Liver (tissue), 9 donors: Measurements from ENCODE around the gene TSPAN18. TPM values are rescaled to one million over a fixed set of nuclear protein-coding genes. Genes with fewer than 3 reads are reported as not detected.

ENCODE experiments used
- DNase-seq: peaks from one replicate; pipeline ENCODE4 v3.0.0-alpha.2; 2017; ENCODE audit warnings: low spot score
- H3K27ac ChIP-seq, 2 donors: one replicate each; pipeline ENCODE4 v1.7.0; 2013; ENCODE audit warnings: inconsistent platforms in 2 of 2, low read length in 2 of 2, control low read depth in 1 of 2, low read depth in 1 of 2, mild to moderate bottlenecking in 1 of 2
- H3K27me3 ChIP-seq, 4 donors: one replicate each; pipeline versions ENCODE4 v1.6.1 to v1.7.0; 2013; ENCODE audit warnings: low read length in 3 of 4, inconsistent platforms in 1 of 4, mild to moderate bottlenecking in 1 of 4, moderate library complexity in 1 of 4; ENCODE audit not compliant: control insufficient read depth in 4 of 4, insufficient read depth in 4 of 4
- H3K36me3 ChIP-seq, 4 donors: one replicate each; pipeline versions ENCODE4 v1.6.1 to v1.7.0; 2013; ENCODE audit warnings: low read length in 3 of 4, mild to moderate bottlenecking in 3 of 4, low read depth in 1 of 4, moderate library complexity in 1 of 4; ENCODE audit not compliant: control insufficient read depth in 4 of 4, insufficient read depth in 3 of 4
- H3K4me1 ChIP-seq, 4 donors: one replicate each; pipeline versions ENCODE4 v1.6.1 to v1.7.0; 2013; ENCODE audit warnings: low read length in 3 of 4, mild to moderate bottlenecking in 3 of 4, moderate library complexity in 1 of 4; ENCODE audit not compliant: control insufficient read depth in 4 of 4, insufficient read depth in 4 of 4
- H3K4me3 ChIP-seq, 3 donors: one replicate each; pipeline versions ENCODE4 v1.6.1 to v1.7.0; 2013; ENCODE audit warnings: low read length in 3 of 3, control low read depth in 1 of 3, low read depth in 1 of 3, mild to moderate bottlenecking in 1 of 3
- H3K9ac ChIP-seq, 2 donors: one replicate each; pipeline ENCODE4 v1.7.0; 2013; ENCODE audit warnings: low read length in 2 of 2, mild to moderate bottlenecking in 2 of 2, moderate library complexity in 2 of 2, control low read depth in 1 of 2, low read depth in 1 of 2
- H3K9me3 ChIP-seq, 4 donors: one replicate each; pipeline versions ENCODE4 v1.6.1 to v1.7.0; 2013; ENCODE audit warnings: low read length in 3 of 4; ENCODE audit not compliant: control insufficient read depth in 4 of 4
- CTCF ChIP-seq: fragments of 150-350 bp; IDR thresholded peaks from 2 replicates; pipeline ENCODE4 v1.5.1; 2017; ENCODE audit warnings: improper control_type of control experiment, low read depth, low read length; ENCODE audit not compliant: missing input control
- EGR1 ChIP-seq, 2 donors: IDR thresholded peaks; 2 replicates each; pipeline ENCODE4 v1.6.1; 2016 to 2018; ENCODE audit warnings: antibody characterized with exemption in 2 of 2, low read depth in 2 of 2
- FOXA1 ChIP-seq: IDR thresholded peaks from 2 replicates; pipeline ENCODE4 v1.6.1; 2016; ENCODE audit warnings: antibody characterized with exemption
- FOXA2 ChIP-seq: IDR thresholded peaks from 2 replicates; pipeline ENCODE4 v1.6.1; 2016; ENCODE audit warnings: antibody characterized with exemption
- GABPA ChIP-seq, 2 donors: IDR thresholded peaks in 1 of 2; conservative IDR thresholded peaks in 1 of 2; 2 replicates each; pipeline ENCODE4 v1.6.1; 2016; ENCODE audit warnings: antibody characterized with exemption in 2 of 2, mild to moderate bottlenecking in 1 of 2, moderate library complexity in 1 of 2
- HNF4A ChIP-seq, 2 donors: conservative IDR thresholded peaks; 2 replicates each; pipeline ENCODE4 v1.6.1; 2016; ENCODE audit warnings: antibody characterized with exemption in 2 of 2, mild to moderate bottlenecking in 2 of 2
- HNF4G ChIP-seq: IDR thresholded peaks from 2 replicates; pipeline ENCODE4 v1.6.1; 2016; ENCODE audit warnings: antibody characterized with exemption
- JUND ChIP-seq, 2 donors: IDR thresholded peaks; 2 replicates each; pipeline ENCODE4 v1.6.1; 2016; ENCODE audit warnings: antibody characterized with exemption in 2 of 2
- NR2F2 ChIP-seq: IDR thresholded peaks from 2 replicates; pipeline ENCODE4 v1.6.1; 2016; ENCODE audit warnings: antibody characterized with exemption
- RAD21 ChIP-seq, 2 donors: IDR thresholded peaks; 2 replicates each; pipeline ENCODE4 v1.6.1; 2016; ENCODE audit warnings: antibody characterized with exemption in 2 of 2, mild to moderate bottlenecking in 2 of 2
- REST ChIP-seq: IDR thresholded peaks from 2 replicates; pipeline ENCODE4 v1.6.1; 2016; ENCODE audit warnings: antibody characterized with exemption, mild to moderate bottlenecking
- RXRA ChIP-seq, 2 donors: IDR thresholded peaks; 2 replicates each; pipeline ENCODE4 v1.6.1; 2017 to 2018; ENCODE audit warnings: antibody characterized with exemption in 2 of 2, mild to moderate bottlenecking in 1 of 2
- SP1 ChIP-seq: IDR thresholded peaks from 2 replicates; pipeline ENCODE4 v1.6.1; 2018; ENCODE audit warnings: antibody characterized with exemption, mild to moderate bottlenecking
- TAF1 ChIP-seq: conservative IDR thresholded peaks from 2 replicates; pipeline ENCODE4 v1.6.1; 2016; ENCODE audit warnings: antibody characterized with exemption, mild to moderate bottlenecking
- YY1 ChIP-seq: IDR thresholded peaks from 2 replicates; pipeline ENCODE4 v1.6.1; 2016; ENCODE audit warnings: antibody characterized with exemption, mild to moderate bottlenecking
- WGBS: extraction: QIAGEN DNeasy Blood & Tissue Kit; methylation state at CpG from one replicate; pipeline ENCODE4 v1.1.7; 2013; 5-methylcytosine and 5-hydroxymethylcytosine counted together
- polyA plus RNA-seq, 2 donors: library from polyadenylated mRNA; stranded (reverse) in 1 of 2; unstranded in 1 of 2; fragments of 200-250 nt in 1 of 2; fragments of >200 nt in 1 of 2; fragmentation: Nextera tagmentation in 1 of 2; extraction: Ambion mirVana in 1 of 2; gene quantifications; one replicate each; pipeline versions ENCODE4 v1.2.1 to v1.2.3, GENCODE V29; 2013 to 2015
- total RNA-seq, 2 donors: library from RNA; depleted of rRNA; stranded (reverse); fragments of >200 nt; gene quantifications; one replicate each; pipeline ENCODE4 v1.2.3, GENCODE V29; 2014
- TF ChIP-seq, protein P1 (sequence below): IDR thresholded peaks from 2 replicates; pipeline ENCODE4 v1.6.1; 2016; ENCODE audit warnings: antibody characterized with exemption
- TF ChIP-seq, protein P2 (sequence below): IDR thresholded peaks from 2 replicates; pipeline ENCODE4 v1.6.1; 2016; ENCODE audit warnings: antibody characterized with exemption
- TF ChIP-seq, protein P3 (sequence below): IDR thresholded peaks from 2 replicates; pipeline ENCODE4 v1.6.1; 2016; ENCODE audit warnings: antibody characterized with exemption
- donor health status: healthy.
- donor health status: healthy.
- donor health status: healthy.
- donor health status: healthy.
- donor health status: healthy.

Gene TSPAN18
- total and polyA plus RNA-seq, 4 donors, result 1.2 to 5.0 (median 2.8) TPM

GRCh38 chr11:44955015-44955738 lies 228.4 kb downstream of the TSPAN18 start:
- TF ChIP-seq JUND (IDR thresholded peaks at IDR 0.05) (peak; percentile 40 to 82), NR2F2 (peak; percentile 36), EGR1 (IDR thresholded peaks at IDR 0.05; ENCODE audit: low read depth in 2 of 2) (no peak)
- no peak for DNase-seq
- H3K27me3 ChIP-seq, result no peaks in the 10 kb centered on the region
- H3K4me1 ChIP-seq, result peaks cover 2 to 19% (median 11%) of the 10 kb centered on the region in 4 donors
- no peaks in the 10 kb centered on the region for H3K36me3 ChIP-seq
- H3K9ac ChIP-seq, result no peak overlapping the region
- H3K9me3 ChIP-seq, result no peaks in the 10 kb centered on the region
- H3K4me3 ChIP-seq, result no peak overlapping the region
- H3K27ac ChIP-seq, result peak overlapping the region; percentile 25 to 75
- WGBS, result 74% methylated on average over 5 of the region's 5 CpGs

DNA sequence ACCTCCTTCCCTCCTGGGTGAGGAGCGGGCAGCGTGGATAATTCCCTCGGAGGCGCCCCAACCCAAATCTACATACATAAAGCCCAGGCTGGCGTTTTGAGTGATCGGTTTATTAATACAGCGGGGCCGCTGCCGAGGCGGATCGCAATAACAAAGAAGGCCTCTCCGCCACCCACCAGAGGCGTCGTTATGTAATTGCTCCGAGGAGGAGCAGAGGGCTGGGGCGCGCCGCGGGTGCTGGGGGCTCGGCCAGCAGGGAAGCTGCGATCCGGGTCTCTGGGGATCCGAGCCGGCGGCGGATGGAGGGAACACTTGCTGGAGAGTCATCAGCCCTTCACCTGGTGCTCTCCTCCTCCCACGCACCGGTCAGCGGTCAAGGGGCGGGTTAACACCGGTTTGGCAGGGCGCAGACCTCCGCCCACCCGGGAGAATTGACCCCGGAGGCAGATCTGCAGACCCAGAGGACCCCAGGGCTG lies 230.3 kb downstream of the TSPAN18 start:
- no peaks in the 10 kb centered on the region for H3K27me3 ChIP-seq
- no peaks in the 10 kb centered on the region for H3K9me3 ChIP-seq
- peak overlapping the region in 1 of 3 donors; percentile 31 for H3K4me3 ChIP-seq
- H3K27ac ChIP-seq, result no peak overlapping the region
- peaks cover 2 to 16% (median 8%) of the 10 kb centered on the region in 4 donors for H3K4me1 ChIP-seq
- WGBS, result 27% methylated on average over 35 of the region's 35 CpGs
- H3K36me3 ChIP-seq, result no peaks in the 10 kb centered on the region
- no peak overlapping the region for H3K9ac ChIP-seq
- no peak for DNase-seq
- TF ChIP-seq EGR1 (IDR thresholded peaks at IDR 0.05; ENCODE audit: low read depth in 2 of 2) (peak in 1 of 2 donors; percentile 81), RAD21 (IDR thresholded peaks at IDR 0.05) (no peak)

DNA sequence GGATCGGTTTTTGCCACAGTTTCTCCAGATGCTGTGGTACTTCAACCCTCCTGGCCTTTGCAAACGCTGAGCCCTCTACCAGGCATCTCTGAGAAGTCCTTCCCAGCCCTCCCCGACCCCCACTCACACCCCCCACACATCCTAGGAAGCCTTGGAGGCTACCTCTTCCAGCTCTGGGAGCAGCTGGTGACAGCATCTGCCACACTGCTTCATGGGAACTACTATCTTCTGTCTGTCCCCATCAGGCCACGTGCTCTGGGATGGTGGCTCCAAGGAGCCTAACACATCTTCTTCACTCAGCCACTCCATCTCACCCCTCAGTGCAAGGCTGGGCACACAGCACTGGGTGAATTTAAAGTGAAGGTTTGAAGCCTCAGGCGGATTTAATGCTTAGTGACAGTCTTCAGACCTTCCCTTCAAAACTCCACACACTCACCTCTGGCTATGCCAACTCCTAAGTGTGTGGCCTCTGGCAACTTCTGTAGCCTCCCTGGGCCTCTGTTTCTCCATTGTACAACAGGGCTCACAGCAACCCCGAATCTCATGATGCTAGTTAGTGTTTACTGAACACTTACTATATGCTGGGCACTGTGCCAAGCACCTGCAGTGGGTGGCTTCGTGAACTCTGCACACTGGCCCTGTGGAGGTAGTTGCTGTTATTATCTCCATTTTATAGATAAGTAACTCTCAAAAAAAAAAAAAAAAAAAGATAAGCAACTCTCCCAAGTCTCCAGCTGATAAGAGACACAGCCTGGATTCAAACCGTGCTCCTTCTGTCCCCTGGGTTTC lies 231.2 kb downstream of the TSPAN18 start:
- DNase-seq, result no peak
- Histone ChIP-seq H3K9me3 (no peaks in the 10 kb centered on the region), H3K4me1 (peaks cover 2 to 16% (median 8%) of the 10 kb centered on the region in 4 donors), H3K36me3 (no peaks in the 10 kb centered on the region), H3K27me3 (no peaks in the 10 kb centered on the region), H3K4me3 (no peak overlapping the region), H3K27ac (no peak overlapping the region), H3K9ac (no peak overlapping the region)
- WGBS, result 71% methylated on average over 8 of the region's 8 CpGs
- TF ChIP-seq HNF4A (conservative IDR thresholded peaks at IDR 0.05), result no peak
- TF ChIP-seq FOXA2, result no peak
- no peak for TF ChIP-seq RXRA (IDR thresholded peaks at IDR 0.05)
- TF ChIP-seq CTCF, result no peak
- no peak for TF ChIP-seq TAF1
- TF ChIP-seq SP1, result no peak
- TF ChIP-seq YY1, result no peak
- TF ChIP-seq, protein P1, sequence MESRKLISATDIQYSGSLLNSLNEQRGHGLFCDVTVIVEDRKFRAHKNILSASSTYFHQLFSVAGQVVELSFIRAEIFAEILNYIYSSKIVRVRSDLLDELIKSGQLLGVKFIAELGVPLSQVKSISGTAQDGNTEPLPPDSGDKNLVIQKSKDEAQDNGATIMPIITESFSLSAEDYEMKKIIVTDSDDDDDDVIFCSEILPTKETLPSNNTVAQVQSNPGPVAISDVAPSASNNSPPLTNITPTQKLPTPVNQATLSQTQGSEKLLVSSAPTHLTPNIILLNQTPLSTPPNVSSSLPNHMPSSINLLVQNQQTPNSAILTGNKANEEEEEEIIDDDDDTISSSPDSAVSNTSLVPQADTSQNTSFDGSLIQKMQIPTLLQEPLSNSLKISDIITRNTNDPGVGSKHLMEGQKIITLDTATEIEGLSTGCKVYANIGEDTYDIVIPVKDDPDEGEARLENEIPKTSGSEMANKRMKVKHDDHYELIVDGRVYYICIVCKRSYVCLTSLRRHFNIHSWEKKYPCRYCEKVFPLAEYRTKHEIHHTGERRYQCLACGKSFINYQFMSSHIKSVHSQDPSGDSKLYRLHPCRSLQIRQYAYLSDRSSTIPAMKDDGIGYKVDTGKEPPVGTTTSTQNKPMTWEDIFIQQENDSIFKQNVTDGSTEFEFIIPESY, result no peak
- TF ChIP-seq, protein P2, sequence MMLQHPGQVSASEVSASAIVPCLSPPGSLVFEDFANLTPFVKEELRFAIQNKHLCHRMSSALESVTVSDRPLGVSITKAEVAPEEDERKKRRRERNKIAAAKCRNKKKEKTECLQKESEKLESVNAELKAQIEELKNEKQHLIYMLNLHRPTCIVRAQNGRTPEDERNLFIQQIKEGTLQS, result no peak
- no peak for TF ChIP-seq HNF4G
- TF ChIP-seq REST, result no peak
- no peak for TF ChIP-seq EGR1 (IDR thresholded peaks at IDR 0.05; ENCODE audit: low read depth in 2 of 2)
- no peak for TF ChIP-seq NR2F2
- TF ChIP-seq JUND (IDR thresholded peaks at IDR 0.05), result no peak
- TF ChIP-seq, protein P3, sequence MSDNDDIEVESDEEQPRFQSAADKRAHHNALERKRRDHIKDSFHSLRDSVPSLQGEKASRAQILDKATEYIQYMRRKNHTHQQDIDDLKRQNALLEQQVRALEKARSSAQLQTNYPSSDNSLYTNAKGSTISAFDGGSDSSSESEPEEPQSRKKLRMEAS, result no peak
- TF ChIP-seq GABPA (IDR thresholded peaks at IDR 0.05 in 1 of 2, conservative IDR thresholded peaks at IDR 0.05 in 1 of 2), result no peak
- no peak for TF ChIP-seq RAD21 (IDR thresholded peaks at IDR 0.05)
- no peak for TF ChIP-seq FOXA1
